SH-SY5Y (cell line): ENCODE data around the gene RERE.

Experiments used
- GATA2 ChIP-seq: IDR thresholded peaks from 2 replicates; pipeline ENCODE4 v1.6.1; 2011; ENCODE audit warnings: mild to moderate bottlenecking, low read depth, low read length
- GATA3 ChIP-seq: IDR thresholded peaks from 2 replicates; pipeline ENCODE4 v1.6.1; 2011; ENCODE audit warnings: low read depth, mild to moderate bottlenecking, low read length, moderate library complexity

The RERE gene

DNA sequence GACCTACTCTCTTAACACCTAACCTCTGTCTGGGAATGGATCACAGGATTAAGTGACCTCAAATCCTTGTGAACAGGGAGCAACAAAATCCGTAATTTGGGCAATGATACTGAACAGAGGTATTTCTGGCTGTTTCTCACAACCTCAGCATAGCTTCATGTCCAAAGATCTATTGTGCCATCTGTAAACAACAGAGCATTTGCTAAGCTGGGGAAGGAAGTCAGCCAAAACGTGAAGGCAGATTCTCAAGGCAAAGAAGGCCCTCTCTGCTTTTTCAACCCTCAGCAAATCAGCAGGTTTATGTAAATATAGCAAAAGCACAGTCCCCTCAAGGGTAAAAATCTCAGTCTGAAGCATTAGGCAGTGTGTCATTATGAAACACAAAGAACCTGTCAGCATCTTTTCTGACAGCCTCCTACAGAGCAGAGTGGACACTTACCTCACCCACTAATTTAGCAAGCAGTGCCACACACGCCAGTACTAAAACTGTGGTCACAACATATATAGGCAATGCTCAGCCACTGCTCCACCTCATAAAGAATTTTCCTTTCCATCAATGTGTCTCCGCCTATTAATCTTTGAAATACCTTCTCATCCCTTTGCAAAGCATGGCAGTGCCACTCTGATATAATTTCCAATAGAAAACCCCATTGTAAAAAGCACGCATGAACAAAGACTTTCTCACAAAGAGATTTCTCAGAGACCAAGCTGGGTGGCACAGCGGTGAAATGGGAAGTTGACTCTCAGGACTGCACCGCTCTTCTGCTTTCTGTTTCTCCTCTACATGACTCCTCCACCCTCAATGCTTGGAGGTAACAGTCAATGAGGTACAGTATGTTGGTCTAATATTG, 188.0 kb downstream of the RERE start:
- TF ChIP-seq GATA2: no peak
- TF ChIP-seq GATA3: no peak

DNA sequence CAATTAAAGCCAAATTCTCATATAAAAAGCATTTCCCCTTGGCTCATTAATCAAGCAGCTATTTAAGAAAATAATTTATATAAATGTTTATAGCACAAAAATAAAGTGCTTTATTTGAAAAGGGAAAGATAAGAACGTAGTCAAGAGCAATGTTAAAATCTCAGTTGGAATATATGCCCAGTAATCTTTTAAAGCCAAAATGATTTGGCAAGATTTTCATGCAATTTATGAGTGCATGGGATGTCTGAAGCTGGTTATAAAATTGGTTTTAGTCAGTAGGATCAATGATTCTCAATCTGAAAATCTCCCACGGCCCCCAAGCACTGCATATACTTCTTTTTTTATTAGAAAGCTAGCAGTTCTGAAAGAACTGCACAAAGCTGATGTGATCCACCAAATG, 188.8 kb downstream of the RERE start:
- TF ChIP-seq GATA2 (no peak), GATA3 (no peak)

DNA sequence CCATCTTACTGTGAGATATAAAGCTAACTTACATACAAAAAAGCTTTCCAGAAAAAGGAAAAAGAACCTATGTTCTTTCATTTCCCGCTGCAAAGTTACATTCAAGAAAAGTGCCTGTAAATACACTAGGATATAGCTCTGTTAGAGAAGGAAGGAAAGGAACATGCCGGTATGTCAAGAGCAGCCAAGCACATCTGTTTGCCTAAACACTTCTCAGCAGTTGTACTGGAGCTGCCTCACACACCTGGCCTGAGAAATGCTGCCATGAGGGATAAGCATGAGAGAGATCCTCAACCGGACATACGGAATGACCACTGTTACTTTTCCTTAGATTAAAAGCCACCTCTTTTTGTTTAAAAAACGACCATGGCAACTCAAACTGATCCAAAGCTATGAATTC, 189.7 kb downstream of the RERE start:
- TF ChIP-seq GATA3 (no peak), GATA2 (no peak)

DNA sequence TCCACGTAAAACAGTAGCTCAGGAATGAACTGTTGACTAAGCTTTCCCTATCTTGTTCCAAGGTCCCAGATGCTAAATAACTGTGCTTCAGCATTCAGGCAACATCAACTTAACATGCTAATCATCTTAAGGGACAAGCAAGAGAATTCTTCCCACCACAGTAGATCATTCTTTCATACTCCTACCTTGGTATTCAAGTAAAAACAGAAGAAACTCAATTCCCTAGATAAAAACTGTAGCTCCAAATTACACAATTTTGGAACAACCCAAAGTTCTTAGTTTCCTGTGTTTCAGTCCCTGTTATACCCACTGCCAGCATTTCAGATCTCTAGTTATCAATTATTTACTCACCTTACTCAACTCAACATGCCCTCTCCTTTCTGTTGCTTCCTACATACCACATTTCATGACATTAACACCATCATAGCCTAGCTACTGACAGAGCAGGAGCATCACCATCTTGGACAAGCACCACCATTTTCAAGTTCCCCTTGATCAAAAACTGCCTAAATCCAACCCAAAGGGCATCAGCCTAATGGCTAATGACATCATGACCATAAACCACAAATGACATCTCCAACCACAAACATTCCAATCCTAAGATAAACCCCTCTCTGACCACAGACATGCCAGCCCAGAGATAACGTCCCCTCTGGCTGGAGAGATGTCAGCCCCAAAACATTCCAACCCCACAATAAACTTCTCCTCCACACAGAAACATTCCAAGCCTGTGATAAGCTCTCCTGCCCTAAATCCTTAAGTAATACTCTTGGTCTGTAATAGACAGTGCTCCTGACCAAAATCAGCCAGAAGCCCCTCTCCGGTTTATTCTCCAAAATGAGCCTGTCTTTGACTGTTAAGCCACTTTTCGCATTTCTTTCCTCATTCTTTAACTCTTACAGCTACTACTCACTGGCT, 191.2 kb downstream of the RERE start:
- no peak for TF ChIP-seq GATA3
- TF ChIP-seq GATA2: no peak

DNA sequence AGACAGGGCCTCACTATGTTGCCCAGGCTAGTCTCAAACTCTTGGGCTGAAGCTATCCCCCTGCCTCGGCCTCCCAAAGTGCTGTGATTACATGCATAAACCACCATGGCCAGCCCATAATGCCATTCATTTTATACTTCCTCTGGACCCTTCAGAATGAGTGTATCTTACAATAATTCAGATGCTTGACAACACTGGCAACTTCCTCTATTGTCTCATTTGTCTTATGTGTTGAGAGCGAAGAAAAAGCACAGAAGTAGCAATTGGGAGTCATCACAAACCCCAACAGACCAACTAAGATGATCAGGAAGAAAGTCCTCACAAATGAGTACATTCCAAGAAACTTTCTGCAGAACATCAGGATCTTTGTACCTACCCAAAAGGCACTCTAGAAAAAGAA, 191.9 kb downstream of the RERE start:
- TF ChIP-seq GATA2 (no peak), GATA3 (no peak)

DNA sequence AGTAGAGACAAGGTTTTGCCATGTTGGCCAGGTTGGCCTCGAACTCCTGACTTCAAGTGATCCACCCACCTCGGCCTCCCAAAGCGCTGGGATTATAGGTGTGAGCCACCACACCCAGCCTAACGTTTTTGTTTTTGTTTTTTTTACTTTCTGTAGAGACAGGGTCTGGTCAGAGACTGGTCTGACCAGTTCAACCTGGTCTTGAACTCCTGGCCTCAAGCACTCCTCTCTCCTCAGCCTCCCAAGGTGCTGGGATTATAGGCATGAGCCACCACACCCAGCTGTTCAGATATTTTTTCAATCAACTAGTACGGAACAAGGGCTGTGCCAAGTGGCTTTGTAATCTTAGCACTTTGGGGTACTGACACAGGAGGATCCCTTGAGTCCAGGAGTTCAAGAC, 209.5 kb downstream of the RERE start:
- TF ChIP-seq GATA3 (no peak), GATA2 (no peak)

DNA sequence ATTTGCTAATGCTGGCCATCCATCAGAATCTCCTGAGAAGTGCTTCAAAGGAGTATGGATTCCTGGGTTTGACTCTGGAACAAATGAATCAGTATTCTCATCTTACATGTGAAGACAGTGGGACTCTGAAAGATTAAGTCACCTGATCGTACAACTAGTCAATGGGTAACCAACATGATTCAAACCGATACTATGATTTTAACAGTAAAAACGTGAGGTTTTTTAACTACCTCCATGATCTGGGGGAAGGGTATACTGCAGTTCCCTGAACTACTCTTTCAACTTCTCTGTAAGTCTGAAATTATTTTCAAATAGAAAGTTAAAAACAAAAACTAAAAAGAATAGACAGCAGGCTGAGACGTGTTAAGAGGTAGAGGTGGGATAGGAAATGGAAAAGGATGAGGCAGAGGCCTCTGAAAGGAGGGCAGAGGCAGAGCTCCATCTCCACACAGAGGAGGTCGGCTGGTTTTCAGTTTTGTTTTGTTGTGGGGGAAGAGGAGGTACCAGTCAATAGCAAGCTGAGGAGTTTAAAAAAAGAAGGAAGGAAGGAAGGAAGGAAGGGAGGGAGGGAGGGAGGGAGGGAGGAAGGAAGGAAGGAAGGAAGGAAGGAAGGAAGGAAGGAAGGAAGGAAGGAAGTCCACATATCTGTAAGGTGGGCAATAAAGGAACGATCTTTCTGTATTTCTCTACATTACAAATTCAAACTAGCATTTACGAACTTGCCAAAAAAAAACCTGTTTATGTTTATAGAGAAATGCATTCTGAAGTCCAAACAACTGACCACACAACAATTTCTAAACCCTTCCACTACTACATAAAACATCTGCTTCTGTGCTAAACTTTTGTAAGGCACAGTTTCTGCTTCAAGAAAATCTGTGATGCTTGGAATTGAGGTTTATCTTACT, 213.1 kb downstream of the RERE start:
- no peak for TF ChIP-seq GATA3
- TF ChIP-seq GATA2: no peak

DNA sequence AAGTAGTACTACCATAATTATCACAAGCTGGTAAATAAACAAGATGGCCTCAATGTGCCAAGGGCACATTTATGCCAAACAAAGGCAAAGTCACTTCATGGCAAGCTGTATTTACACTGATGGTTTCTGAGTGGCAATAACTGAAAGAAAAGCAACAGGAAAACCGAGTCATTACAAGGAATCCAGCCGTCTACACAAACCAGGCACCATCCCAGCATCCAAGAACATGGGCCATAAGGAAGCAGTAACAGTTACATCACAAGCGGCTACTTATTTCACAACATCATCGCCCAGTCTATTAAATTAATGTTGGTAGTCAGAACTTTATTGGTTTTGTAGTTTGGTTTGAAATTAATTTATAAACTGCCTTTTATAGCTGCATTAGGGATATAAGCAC, 214.2 kb downstream of the RERE start:
- TF ChIP-seq GATA2 (no peak), GATA3 (no peak)

DNA sequence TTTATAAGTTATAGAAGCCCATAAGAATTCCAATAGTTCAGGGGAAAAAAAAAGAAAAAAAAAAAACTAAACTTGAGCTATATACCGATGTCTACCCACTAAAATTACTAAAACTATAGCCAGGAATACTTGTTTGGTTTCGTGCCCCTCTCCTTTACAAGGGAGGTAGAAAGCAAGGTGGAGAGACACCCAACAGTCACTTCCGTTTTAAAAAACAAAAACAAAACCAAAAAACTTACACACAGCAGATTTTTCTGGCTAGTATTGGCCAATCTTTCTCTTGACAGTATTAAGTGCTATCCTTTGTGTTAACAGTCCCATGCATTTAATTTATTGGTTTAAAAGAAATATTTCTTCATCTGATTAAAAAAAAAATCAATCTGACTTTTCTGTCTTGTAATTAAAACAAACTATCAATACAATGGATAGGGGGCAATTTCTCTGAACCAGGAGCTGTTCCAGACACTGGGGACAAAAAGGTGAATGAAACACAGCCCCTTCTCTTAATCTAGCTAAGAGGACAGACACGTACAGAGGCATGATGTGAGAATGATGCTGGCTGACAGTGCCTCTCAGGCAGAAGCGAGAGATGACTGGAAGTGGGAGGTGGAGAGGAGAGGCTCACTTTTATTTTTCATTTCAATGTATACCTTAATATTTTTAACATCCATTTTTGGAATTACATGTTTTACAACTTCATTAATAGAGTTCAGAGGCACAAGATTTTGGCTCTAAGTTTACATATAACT, 214.8 kb downstream of the RERE start:
- no peak for TF ChIP-seq GATA2
- no peak for TF ChIP-seq GATA3

DNA sequence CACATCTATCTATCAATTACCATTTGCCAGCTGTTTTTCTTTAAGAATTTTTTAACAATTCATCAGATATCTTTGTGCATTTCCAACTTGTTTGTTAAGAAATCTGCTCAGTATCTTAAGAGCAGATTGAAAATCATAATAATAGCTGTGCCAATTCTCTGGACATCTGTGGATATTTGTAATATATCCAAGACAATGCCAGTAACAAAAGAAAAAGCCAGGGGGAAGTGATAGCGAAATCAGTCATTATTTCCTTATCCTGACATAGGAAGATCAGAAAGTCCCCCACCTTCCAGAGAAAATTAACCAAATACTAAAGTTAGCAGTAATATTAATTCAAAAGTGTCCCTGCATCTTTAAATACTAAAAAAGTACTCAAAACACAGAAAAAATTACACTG, 217.1 kb downstream of the RERE start:
- no peak for TF ChIP-seq GATA3
- no peak for TF ChIP-seq GATA2

DNA sequence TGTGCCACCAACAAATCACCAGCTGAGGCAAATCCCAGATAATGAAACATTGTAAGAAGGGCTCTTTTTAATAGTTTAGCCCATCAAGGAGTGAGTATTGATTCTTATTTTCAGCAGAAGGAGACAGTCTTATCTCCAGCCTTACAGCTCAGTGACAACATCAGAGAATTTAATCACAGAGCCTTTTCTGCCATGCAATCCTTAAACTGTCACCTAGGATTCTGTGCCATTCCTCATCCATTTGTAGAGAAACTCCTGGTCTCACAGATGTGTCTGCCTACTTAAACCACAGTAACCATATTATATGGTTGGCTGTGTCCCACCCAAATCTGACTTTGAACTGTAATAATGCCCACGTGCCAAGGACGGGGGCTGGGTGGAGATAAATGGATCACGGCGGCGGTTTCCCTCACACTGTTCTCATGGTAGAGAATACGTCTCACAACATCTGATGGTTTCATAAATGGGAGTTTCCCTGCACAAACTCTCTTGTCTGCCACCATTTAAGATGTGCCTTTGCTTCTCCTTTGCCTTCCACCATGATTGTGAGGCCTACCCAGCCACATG, 217.7 kb downstream of the RERE start:
- no peak for TF ChIP-seq GATA3
- TF ChIP-seq GATA2: no peak

DNA sequence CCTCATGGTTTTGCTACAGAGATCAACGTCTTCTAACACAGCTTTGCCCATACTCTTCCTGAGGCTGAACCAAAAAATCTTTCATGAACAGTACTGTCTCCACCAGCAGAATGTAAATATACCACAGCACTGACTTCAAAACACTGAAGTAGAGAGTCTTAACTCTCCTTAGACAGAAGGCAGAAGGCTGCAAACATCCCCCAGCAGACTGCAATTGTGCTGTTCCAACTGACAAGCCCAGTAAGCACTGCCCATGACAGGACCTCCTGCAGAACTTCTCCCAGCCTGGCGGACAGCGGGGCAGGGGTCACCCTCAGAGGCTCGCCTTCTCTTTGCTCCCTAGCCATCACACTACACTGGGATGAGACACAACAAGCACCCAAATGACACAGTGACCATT, 218.7 kb downstream of the RERE start:
- TF ChIP-seq GATA2: no peak
- TF ChIP-seq GATA3: no peak
